Measurements from ENCODE around the gene ZNF3.

DNA sequence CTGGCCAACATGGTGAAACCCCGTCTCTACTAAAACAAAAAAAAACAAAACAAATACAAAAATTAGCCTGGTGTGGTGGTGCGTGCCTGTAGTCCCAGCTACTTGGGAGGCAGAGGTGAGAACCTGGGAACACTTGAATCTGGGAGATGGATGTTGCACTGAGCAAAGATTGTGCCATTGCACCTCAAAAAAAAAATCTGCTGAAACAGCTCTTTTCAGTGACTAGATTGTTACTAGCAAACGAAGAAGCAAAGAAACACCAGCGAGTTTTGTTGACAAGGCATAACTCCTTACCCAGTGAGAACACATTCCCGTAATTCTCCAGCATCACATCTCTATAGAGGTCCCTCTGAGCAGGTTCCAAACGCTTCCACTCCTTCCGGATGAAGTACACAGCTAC is 6.7 kb downstream of the ZNF3 start:
- TF ChIP-seq CTCF (IDR thresholded peaks at IDR 0.05) (no peak), POLR2A (IDR thresholded peaks at IDR 0.05) (no peak)

Measured in adrenal gland (tissue), 5 donors.